ENCODE data around the gene GALNS. TPM values are rescaled to one million over a fixed set of nuclear protein-coding genes. Genes with fewer than 3 reads are reported as not detected.

GALNS gene
- polyA plus RNA-seq, 6 donors from 2014 or later = 6.1 to 21.4 (median 9.5) TPM

DNA sequence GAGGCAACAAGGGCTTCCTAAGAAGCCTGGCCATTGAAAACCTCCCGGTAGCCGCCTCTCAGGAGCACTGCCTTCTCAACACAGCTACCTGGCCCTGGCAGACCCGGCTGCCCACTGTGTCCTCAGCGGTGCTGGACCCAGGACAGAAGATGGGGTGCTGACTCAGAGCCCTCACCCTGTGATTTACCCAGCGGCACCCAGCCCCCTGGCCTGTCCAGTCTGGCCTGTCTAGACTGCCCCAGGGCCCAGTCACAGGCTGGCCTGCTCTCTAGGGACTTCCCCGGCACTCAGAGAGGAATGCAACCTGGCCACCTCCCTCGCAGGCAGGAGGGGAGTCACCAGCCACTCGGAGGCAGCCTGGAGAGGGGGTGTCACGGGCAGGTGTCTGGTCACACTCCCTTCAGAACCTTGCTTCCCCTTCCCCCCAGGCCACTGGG is 91.8 kb downstream of the GALNS start:
- Mint-ChIP-seq H3K4me1 (peaks cover 33 to 37% (median 35%) of the 10 kb centered on the region in 3 donors), H3K27ac (peak overlapping the region in 1 of 6 donors; percentile 15), H3K36me3 (no peaks in the 10 kb centered on the region)

DNA sequence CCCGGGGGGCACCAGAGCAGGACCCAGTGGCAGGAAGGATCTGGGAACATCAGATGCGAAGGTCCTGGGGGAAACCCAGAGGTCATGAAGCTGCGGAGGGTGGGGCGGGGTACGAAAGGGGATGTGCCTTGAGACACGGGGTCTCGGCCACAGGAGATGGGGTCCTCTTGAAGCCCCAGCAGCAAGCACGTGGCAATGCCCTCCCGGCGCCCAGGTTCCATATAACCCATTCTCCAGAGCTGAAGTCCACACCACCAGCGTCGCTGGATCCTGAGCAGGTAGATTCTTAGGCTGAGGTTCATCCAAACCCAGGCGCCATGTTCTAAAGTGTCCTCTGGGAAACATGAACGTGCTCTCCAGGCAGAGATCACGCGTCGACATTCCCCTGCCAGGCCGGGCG is 92.7 kb downstream of the GALNS start:
- Mint-ChIP-seq H3K27me3 (no peaks in the 10 kb centered on the region), H3K4me1 (peaks cover 27 to 29% (median 29%) of the 10 kb centered on the region in 3 donors), H3K9me3 (no peaks in the 10 kb centered on the region), H3K36me3 (no peaks in the 10 kb centered on the region), H3K27ac (no peak overlapping the region), H3K4me3 (no peak overlapping the region)
- no peak for DNase-seq
- ATAC-seq (ENCODE audit: low read depth in 2 of 2) = no peak

More for the DNA sequence above, 91.8 kb downstream of the GALNS start:
- ATAC-seq (ENCODE audit: low read depth in 2 of 2) (no peak), DNase-seq (no peak)
- Mint-ChIP-seq H3K27me3 (no peaks in the 10 kb centered on the region), H3K4me3 (no peak overlapping the region), H3K9me3 (no peaks in the 10 kb centered on the region)

Other genes starting within 250 kb of the GALNS start
- gene IL17C, start 218.4 kb downstream of the GALNS start, polyA plus RNA-seq (ENCODE audit: low read depth in 6 of 6) = 1 to 10 TPM in 1 of 6 donors, under 1 TPM in 3, not detected in 2; 0.39 to 1.3 (median 0.86) TPM
- 1,000 to 10,000 TPM; 1,408 to 2,468 (median 1,616) TPM for gene CYBA, start 205.9 kb downstream of the GALNS start, polyA plus RNA-seq (ENCODE audit: low read depth in 6 of 6)
- 10 to 100 TPM in 5 of 6 donors, 1 to 10 TPM in 1; 9.7 to 36.1 (median 18.2) TPM for gene MVD, start 193.9 kb downstream of the GALNS start, polyA plus RNA-seq (ENCODE audit: low read depth in 6 of 6)
- gene SNAI3, start 170.4 kb downstream of the GALNS start, polyA plus RNA-seq (ENCODE audit: low read depth in 6 of 6) = 1 to 10 TPM; 1.4 to 9.0 (median 5.9) TPM
- 10 to 100 TPM; 28.0 to 42.5 (median 33.0) TPM for gene RNF166, start 150.5 kb downstream of the GALNS start, polyA plus RNA-seq (ENCODE audit: low read depth in 6 of 6)
- gene CTU2, start 150.4 kb downstream of the GALNS start, polyA plus RNA-seq (ENCODE audit: low read depth in 6 of 6) = 10 to 100 TPM in 5 of 6 donors, 1 to 10 TPM in 1; 9.8 to 16.8 (median 13.1) TPM
- 10 to 100 TPM in 2 of 6 donors, 1 to 10 TPM in 4; 4.0 to 17.2 (median 6.2) TPM for gene PIEZO1, start 71.7 kb downstream of the GALNS start, polyA plus RNA-seq (ENCODE audit: low read depth in 6 of 6)
- gene CDT1, start 53.2 kb downstream of the GALNS start, polyA plus RNA-seq (ENCODE audit: low read depth in 6 of 6) = under 1 TPM in 5 of 6 donors, not detected in 1; 0.08 to 0.27 (median 0.17) TPM
- 100 to 1,000 TPM; 330 to 484 (median 384) TPM for gene APRT, start 45.0 kb downstream of the GALNS start, polyA plus RNA-seq (ENCODE audit: low read depth in 6 of 6)
- gene TRAPPC2L, start 180 bp upstream of the GALNS start, polyA plus RNA-seq (ENCODE audit: low read depth in 6 of 6) = 100 to 1,000 TPM in 1 of 6 donors, 10 to 100 TPM in 5; 87.3 to 100 (median 90.9) TPM
- not detected for gene PABPN1L, start 9.7 kb upstream of the GALNS start, polyA plus RNA-seq (ENCODE audit: low read depth in 6 of 6)
- gene CBFA2T3, start 120.3 kb upstream of the GALNS start, polyA plus RNA-seq (ENCODE audit: low read depth in 6 of 6) = 10 to 100 TPM in 3 of 6 donors, 1 to 10 TPM in 2, under 1 TPM in 1; 0.14 to 19.0 (median 10.0) TPM
- gene ACSF3, start 236.9 kb upstream of the GALNS start, polyA plus RNA-seq (ENCODE audit: low read depth in 6 of 6) = 10 to 100 TPM; 30.0 to 43.6 (median 33.9) TPM

Data from naive B cell (primary cell).